HG02973 (cell line): ENCODE data around the gene ACTN4.

Experiments
- ATAC-seq: cut with Tn5 transposase; IDR thresholded peaks from one replicate; pipeline ENCODE4 v1.9.1; 2021; ENCODE audit warnings: moderate library complexity; ENCODE audit not compliant: unreplicated experiment

ACTN4 gene

GRCh38 chr19:38676878-38677646, 29.6 kb downstream of the ACTN4 start:
- no peak for ATAC-seq

DNA sequence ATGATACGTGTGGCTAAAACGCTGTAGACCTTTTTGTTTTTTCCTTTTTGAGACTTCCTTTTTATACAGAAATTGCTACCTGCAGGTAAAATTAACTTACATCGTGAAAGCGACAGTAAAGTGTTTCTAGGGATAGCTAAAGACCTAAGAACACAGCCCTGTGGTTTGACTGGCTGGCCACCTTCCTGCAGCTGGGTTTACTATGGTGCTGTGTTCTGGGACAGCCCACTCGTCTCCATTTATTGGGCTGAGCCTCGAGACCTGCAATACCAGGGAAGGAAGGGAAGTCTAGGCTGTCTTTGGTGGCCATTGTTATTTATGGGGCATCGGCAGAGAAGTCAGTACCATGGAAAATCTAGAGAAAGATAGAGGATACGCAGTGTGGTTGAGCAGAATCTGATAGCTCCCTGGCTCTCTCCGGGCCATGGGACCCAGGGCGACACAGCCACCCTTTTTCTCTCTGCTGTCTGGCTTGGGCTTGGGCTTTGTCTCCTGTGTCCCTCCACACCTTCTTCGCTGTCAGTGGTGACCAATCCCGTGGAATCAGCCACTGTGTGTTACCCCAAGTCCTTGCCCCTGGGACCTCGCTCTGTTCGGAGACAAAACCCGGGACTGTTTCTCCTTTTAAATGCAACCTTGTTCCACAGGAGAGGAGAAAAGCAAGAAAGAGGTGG, 30.9 kb downstream of the ACTN4 start:
- no peak for ATAC-seq

GRCh38 chr19:38678891-38679494, 31.5 kb downstream of the ACTN4 start:
- no peak for ATAC-seq

DNA sequence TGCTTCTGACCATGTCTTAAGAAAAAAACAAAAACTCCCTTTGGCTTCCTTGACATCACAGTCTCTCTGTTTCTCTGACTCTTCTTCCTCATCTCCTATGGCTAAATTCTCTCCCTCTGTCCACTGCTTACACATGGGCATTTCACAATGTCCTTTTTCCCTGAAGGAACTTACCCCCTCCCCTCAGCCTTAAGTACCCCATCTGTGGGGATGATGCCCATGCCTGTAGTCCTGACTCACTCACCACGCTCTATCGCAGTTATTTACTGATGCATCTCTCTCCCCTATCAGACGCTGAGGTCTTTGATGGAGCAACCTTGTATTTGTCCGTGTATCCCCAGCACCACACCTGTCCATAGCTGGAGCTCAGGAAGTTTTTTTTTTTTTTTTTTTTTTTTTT, 32.4 kb downstream of the ACTN4 start:
- ATAC-seq: no peak

DNA sequence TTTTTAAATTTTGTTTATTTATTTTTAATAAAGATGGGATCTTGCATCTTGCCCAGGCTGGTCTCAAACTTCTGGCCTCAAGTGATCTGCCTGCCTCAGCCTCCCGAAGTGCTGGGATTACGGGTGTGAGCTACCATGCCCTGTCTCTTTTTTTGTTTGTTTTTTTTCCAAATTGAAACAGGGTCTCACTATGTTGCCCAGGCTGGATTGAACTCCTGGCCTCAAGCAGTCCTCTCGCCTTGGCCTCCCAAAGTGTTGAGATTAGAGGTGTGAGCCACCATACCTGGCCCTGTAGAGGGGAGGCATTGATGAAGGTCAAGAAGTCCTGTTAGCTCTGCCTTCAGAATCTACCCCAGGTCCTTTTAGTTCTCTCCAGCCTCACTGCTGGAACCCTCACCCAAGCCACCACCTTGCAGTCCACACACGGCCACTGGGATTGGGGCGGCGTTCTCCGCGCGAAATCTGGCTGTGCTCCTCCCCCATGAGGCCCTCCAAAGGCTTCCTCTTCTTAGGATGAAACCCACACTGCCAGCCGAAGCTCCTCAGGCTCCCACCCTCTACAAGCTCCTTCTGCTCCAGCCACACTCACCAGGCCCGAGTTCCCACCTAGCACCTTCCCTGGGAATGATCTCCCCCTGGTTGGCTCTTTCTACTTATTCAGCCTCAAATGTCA, 34.9 kb downstream of the ACTN4 start:
- ATAC-seq: no peak

- ATAC-seq: no peak
Measured at GRCh38 chr19:38682872-38683392, 35.5 kb downstream of the ACTN4 start.

DNA sequence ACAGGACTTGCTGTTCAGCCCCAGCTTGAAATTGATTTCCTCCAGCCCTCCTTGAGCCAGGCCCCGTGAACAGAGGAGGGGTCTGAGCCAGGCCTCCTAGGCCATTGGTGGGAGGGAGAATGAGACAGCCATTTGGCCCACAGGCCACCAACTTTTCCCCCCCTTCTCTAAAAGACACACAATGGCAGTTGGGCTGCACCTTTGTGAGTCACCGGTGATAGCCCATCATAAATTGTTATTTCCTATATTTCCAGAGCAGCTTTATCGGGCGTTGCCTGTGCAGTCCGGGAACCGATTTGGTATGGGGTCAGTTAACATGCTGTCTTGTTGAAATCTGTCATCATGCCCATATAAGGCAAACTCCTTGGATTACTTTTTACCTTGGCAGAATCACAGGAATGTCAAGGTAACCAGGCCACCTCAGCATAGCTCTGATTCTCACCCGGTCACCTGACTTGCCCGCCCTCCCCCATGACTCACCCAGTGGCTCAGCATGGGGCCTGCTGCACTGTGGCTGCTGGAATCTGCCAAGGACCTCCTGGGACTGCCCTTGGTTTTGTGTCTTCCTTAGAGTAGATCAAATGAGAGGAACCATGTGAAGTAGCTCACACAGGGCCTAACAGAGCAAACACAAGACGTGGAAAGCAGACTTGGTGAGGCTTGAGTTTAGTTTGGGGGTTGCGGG, 36.1 kb downstream of the ACTN4 start:
- ATAC-seq: no peak

DNA sequence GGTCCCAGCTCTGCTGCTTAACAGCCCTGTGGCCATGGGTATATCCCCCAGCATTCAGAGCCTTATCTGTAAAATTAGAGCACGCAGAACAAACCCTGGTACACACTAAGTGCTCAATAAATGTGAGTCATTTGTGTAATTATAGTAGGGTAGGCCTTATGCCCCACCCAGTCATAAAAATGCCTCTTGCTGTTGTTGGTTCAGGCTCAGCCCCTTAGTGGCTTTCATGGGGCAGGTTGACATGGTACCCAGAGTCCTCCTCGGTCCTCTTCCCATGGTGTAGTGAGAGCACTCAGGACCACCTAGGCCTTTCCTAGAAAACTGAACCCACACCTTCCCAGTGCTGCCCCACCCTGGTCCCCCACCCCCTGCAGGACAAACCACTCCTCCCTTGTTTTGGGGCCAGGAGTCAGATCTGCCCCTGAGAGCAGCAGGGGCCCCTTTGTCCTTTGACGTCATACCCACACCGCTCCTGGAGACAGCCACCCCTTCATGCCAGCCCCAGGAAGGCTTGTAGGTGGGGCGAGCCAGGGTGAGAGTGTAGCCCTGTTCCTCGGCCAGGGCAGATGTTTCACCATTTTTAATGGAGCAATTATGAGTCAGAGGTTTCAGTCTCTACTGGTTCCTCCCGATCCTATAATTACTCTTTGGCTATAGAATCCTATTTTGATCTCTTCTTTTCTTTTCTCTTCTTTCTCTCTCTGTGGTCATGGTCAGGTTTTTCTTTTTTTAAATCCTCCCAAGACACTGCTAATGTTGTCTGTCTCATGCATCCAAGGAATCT, 36.8 kb downstream of the ACTN4 start:
- no peak for ATAC-seq

DNA sequence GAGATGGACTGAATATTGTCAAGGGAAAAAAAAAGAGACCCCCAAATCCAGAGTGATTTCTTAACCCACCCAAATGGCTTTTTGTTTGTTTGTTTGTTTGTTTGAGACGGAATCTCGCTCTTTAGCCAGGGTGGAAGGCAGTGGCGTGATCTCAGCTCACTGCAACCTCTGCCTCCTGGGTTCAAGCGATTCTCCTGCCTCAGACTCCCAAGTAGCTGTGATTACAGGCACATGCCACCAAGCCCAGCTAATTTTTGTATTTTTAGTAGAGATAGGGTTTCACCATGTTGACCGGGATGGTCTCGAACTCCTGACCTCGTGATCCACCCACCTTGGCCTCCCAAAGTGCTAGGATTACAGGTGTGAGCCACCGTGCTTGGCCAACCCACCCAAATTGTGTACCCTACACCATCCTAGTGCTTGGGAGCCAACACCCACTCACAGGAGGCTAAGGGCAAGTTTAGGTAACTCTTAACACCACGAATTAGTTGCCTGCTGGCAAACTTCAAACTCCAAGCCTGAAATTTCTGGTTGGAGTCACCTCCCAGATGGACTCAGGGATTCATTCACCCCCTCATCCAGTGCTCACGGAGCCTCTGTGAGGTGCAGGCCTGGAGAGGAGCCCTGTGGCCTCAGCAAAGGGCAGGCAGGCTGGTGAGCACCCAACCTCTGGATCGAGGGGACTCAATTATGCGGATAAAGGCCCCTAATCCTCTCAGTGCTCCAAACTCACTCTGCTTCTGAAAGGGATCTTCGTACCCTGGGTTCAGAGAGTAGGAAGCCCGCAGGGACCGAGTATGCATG, 37.6 kb downstream of the ACTN4 start:
- no peak for ATAC-seq

- ATAC-seq: no peak
Measured at GRCh38 chr19:38685666-38686529, 38.4 kb downstream of the ACTN4 start.

DNA sequence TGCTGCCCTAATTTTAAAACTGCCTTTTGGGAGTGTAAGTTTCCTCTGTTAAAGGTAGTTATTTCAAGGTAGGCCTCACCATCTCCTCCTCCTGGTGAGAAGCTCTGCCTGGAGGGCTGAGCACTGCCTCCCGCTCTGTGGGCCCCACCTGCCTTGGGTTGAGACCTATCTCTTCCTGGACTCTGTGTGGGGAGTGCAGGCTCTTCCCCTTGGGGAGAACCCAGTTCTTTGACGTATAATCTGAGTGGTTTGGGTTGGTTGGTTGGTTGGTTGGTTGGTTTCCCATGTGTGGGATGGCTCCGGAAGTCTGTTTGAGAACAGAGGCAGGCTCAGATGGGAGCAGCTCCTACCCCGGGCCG, 39.1 kb downstream of the ACTN4 start:
- ATAC-seq: no peak

DNA sequence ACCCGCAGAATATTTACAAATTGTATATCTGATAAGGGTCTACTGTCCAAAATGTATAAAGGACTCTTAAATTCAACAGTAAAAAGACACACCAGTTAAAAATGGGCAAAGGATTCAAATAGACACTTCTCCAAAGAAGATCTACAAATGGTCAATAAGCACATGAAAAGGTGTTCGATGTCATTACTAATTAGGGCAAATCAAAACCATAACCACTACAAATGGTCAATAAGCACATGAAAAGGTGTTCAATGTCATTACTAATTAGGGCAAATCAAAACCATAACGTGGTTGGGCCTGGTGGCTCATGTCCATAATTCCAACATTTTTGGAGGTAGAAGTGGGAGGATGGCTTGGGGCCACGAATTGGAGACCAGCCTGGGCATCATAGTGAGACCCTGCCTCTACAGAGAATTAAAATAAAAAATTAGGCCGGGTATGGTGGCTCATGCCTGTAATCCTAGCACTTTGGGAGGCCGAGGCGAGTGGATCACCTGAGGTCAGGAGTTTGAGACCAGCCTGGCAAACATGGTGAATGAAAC, 40.5 kb downstream of the ACTN4 start:
- ATAC-seq: no peak

DNA sequence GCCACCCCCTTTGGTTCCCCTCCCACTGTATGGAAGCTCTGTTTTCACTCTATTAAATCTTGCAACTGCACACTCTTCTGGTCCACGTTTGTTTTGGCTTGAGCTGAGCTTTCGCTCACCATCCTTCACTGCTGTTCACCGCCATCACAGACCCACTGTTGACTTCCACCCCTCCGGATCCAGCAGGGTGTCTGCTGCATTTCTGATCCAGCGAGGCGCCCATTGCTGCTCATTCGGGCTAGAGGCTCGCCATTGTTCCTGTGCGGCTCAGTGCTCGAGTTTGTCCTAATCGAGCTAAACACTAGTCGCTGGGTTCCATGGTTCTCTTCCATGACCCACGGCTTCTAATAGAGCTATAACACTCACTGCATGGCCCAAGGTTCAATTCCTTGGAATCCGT, 42.7 kb downstream of the ACTN4 start:
- ATAC-seq: no peak

DNA sequence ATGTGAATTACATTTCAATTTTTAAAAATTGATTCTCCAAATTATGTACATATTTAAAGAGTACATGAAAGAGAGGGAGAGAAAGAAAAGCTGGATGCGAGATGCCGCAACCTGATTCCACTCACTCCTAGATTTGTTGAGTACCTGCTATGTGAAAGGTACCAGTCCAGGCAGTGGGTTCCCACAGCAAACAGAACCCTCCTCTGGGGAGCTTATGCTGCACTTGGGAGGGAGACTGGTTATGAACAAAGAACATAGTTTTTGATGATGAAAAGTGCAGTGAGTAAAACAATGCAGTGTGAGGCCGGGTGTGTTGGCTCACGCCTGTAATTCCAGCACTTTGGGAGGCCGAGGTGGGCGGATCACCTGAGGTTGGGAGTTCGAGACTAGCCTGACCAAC, 43.4 kb downstream of the ACTN4 start:
- ATAC-seq: no peak

DNA sequence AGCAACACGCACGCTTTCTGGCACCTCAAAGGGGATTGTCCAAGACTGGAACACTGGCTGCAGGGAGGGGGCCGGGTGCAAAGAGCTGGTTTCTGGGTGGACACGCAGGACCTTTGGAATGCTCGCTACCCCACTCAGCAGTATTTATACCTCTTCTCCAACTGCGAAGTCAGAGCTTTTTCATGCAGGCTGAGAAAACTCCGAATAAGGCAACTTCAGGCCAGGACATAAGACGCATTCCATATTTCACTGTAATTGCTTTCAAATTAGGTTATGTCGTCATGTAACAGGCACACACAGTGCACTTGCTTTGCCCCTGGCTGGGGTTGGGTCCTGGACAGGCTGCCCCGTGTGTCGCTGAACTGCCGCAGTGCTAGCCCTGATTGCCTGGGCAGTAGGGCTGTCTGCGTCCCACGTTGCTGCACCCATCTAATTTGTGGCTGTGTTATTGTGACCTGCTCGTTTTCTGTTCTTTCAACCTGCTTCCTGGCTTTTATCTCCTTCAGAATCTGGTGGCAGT, 44.5 kb downstream of the ACTN4 start:
- ATAC-seq: no peak

GRCh38 chr19:38692458-38693379, 45.3 kb downstream of the ACTN4 start:
- no peak for ATAC-seq
